Astrocyte (in vitro differentiated cells and primary cell): Measurements from ENCODE around the gene DESI1. TPM values are rescaled to one million over a fixed set of nuclear protein-coding genes. Genes with fewer than 3 reads are reported as not detected.
A peak's percentile ranks its signal among the peaks of the same experiment; 100 is the strongest.

Experiments used
- DNase-seq: peaks from one replicate; pipeline ENCODE4 v3.0.0-alpha.2; 2010; ENCODE audit warnings: low read depth
- FAIRE-seq: peaks from 2 replicates; lab custom pipeline; 2011; peaks lifted over from hg19 to GRCh38; lab: Jason Lieb, UNC
- H2AFZ ChIP-seq: 2 replicates; pipeline ENCODE4 v1.6.0; 2012; ENCODE audit warnings: low read depth, low read length, inconsistent platforms
- H3K27ac ChIP-seq: 2 replicates; pipeline ENCODE4 v1.5.1; 2011; ENCODE audit warnings: low read depth, low read length, inconsistent platforms
- H3K27me3 ChIP-seq: 2 replicates; pipeline ENCODE4 v1.6.0; 2011; ENCODE audit warnings: low read length, inconsistent platforms; ENCODE audit not compliant: insufficient read depth
- H3K36me3 ChIP-seq: 2 replicates; pipeline ENCODE4 v1.5.1; 2011; ENCODE audit warnings: low read length, inconsistent platforms; ENCODE audit not compliant: insufficient read depth
- H3K4me1 ChIP-seq: 2 replicates; pipeline ENCODE4 v1.5.1; 2011; ENCODE audit warnings: low read length, inconsistent platforms; ENCODE audit not compliant: insufficient read depth
- H3K4me2 ChIP-seq: 2 replicates; pipeline ENCODE4 v1.6.0; 2012; ENCODE audit warnings: low read length, inconsistent platforms
- H3K4me3 ChIP-seq: 2 replicates; pipeline ENCODE4 v1.5.1; 2011; ENCODE audit warnings: low read depth, mild to moderate bottlenecking, low read length, inconsistent platforms; ENCODE audit not compliant: insufficient read depth
- H3K79me2 ChIP-seq: 2 replicates; pipeline ENCODE4 v1.6.0; 2012; ENCODE audit warnings: mild to moderate bottlenecking, low read length, inconsistent platforms; ENCODE audit not compliant: insufficient read depth
- H3K9ac ChIP-seq: 2 replicates; pipeline ENCODE4 v1.6.0; 2012; ENCODE audit warnings: mild to moderate bottlenecking, low read length, inconsistent platforms
- H3K9me3 ChIP-seq: 2 replicates; pipeline ENCODE4 v1.5.1; 2012; ENCODE audit warnings: low read depth, mild to moderate bottlenecking, low read length, inconsistent platforms; ENCODE audit not compliant: insufficient read depth
- H4K20me1 ChIP-seq: 2 replicates; pipeline ENCODE4 v1.6.0; 2012; ENCODE audit warnings: low read length, inconsistent platforms; ENCODE audit not compliant: insufficient read depth
- H3K27ac Mint-ChIP-seq: one replicate; pipeline ENCODE4 v1.8.0; 2021; ENCODE audit warnings: mild to moderate bottlenecking, mixed read lengths; ENCODE audit not compliant: unreplicated experiment
- H3K27me3 Mint-ChIP-seq: one replicate; pipeline ENCODE4 v1.8.0; 2021; ENCODE audit warnings: low read depth, mixed read lengths; ENCODE audit not compliant: unreplicated experiment
- H3K36me3 Mint-ChIP-seq: one replicate; pipeline ENCODE4 v1.8.0; 2021; ENCODE audit warnings: low read depth, mixed read lengths; ENCODE audit not compliant: unreplicated experiment
- H3K4me1 Mint-ChIP-seq: one replicate; pipeline ENCODE4 v1.8.0; 2021; ENCODE audit warnings: low read depth, mixed read lengths; ENCODE audit not compliant: unreplicated experiment
- H3K4me3 Mint-ChIP-seq: one replicate; pipeline ENCODE4 v1.8.0; 2021; ENCODE audit warnings: mild to moderate bottlenecking, moderate library complexity, mixed read lengths; ENCODE audit not compliant: unreplicated experiment
- H3K9me3 Mint-ChIP-seq: one replicate; pipeline ENCODE4 v1.8.0; 2021; ENCODE audit warnings: mild to moderate bottlenecking, mixed read lengths; ENCODE audit not compliant: unreplicated experiment
- CTCF ChIP-seq: IDR thresholded peaks from 2 replicates; pipeline ENCODE4 v1.5.1; 2011; ENCODE audit warnings: low read depth, mild to moderate bottlenecking, inconsistent platforms, low read length, moderate library complexity; ENCODE audit not compliant: insufficient read depth
- EZH2 ChIP-seq: IDR thresholded peaks from 2 replicates; pipeline ENCODE4 v1.6.1; 2012; ENCODE audit warnings: mild to moderate bottlenecking, low read length, inconsistent platforms; ENCODE audit not compliant: insufficient read depth
- total RNA-seq: library from RNA; stranded (reverse); gene quantifications from 2 replicates; pipeline ENCODE4 v1.2.1, GENCODE V29; 2021

DESI1 gene
- total RNA-seq, 1 donor from 2014 or later, result 48.2 TPM

- Histone ChIP-seq H3K4me1 (no peaks in the 10 kb centered on the region), H2AFZ (no peak overlapping the region), H3K79me2 (peaks cover 35% of the 10 kb centered on the region), H3K27me3 (no peaks in the 10 kb centered on the region), H3K27ac (peak overlapping the region; percentile 29), H3K9ac (no peak overlapping the region), H3K4me3 (no peak overlapping the region), H3K36me3 (peaks cover 52% of the 10 kb centered on the region), H4K20me1 (peaks cover 26% of the 10 kb centered on the region), H3K4me2 (no peak overlapping the region), H3K9me3 (no peaks in the 10 kb centered on the region)
- DNase-seq, result peak; percentile 20
- Mint-ChIP-seq H3K27ac (peak overlapping the region; percentile 14), H3K27me3 (no peaks in the 10 kb centered on the region), H3K36me3 (peaks cover 14% of the 10 kb centered on the region), H3K4me3 (no peak overlapping the region), H3K9me3 (no peaks in the 10 kb centered on the region), H3K4me1 (peaks cover 8% of the 10 kb centered on the region)
- peak; percentile 5 for FAIRE-seq
- TF ChIP-seq EZH2 (no peak), CTCF (no peak)
Observed at GRCh38 chr22:41642331-41643110, 21.7 kb upstream of the DESI1 start.

- Mint-ChIP-seq H3K4me3 (no peak overlapping the region), H3K27ac (no peak overlapping the region), H3K27me3 (no peaks in the 10 kb centered on the region), H3K9me3 (no peaks in the 10 kb centered on the region), H3K36me3 (peaks cover 14% of the 10 kb centered on the region), H3K4me1 (peaks cover 8% of the 10 kb centered on the region)
- H3K79me2 ChIP-seq, result peaks cover 41% of the 10 kb centered on the region
- no peak overlapping the region for H2AFZ ChIP-seq
- H3K27ac ChIP-seq, result no peak overlapping the region
- FAIRE-seq (no peak), DNase-seq (no peak)
- H3K36me3 ChIP-seq, result peaks cover 54% of the 10 kb centered on the region
- no peaks in the 10 kb centered on the region for H3K27me3 ChIP-seq
- no peak overlapping the region for H3K4me3 ChIP-seq
- H3K9ac ChIP-seq, result no peak overlapping the region
- no peak for TF ChIP-seq CTCF
- no peak for TF ChIP-seq EZH2
- H4K20me1 ChIP-seq, result peaks cover 30% of the 10 kb centered on the region
- H3K4me2 ChIP-seq, result no peak overlapping the region
- H3K9me3 ChIP-seq, result no peaks in the 10 kb centered on the region
- no peaks in the 10 kb centered on the region for H3K4me1 ChIP-seq
Observed at GRCh38 chr22:41641854-41642253, 21.0 kb upstream of the DESI1 start.

- peaks cover 64% of the 10 kb centered on the region for H3K36me3 ChIP-seq
Observed at GRCh38 chr22:41638748-41639147, 17.9 kb upstream of the DESI1 start.

More at GRCh38 chr22:41638748-41639147, 17.9 kb upstream of the DESI1 start:
- Histone ChIP-seq H3K9ac (no peak overlapping the region), H3K27ac (no peak overlapping the region), H3K4me3 (no peak overlapping the region), H3K9me3 (no peaks in the 10 kb centered on the region), H4K20me1 (peaks cover 52% of the 10 kb centered on the region), H3K27me3 (no peaks in the 10 kb centered on the region), H2AFZ (no peak overlapping the region), H3K4me1 (no peaks in the 10 kb centered on the region), H3K4me2 (no peak overlapping the region), H3K79me2 (peaks cover 53% of the 10 kb centered on the region)
- Mint-ChIP-seq H3K4me3 (no peak overlapping the region), H3K4me1 (peaks cover 8% of the 10 kb centered on the region), H3K36me3 (peaks cover 14% of the 10 kb centered on the region), H3K27ac (no peak overlapping the region), H3K9me3 (no peaks in the 10 kb centered on the region), H3K27me3 (no peaks in the 10 kb centered on the region)
- FAIRE-seq (no peak), DNase-seq (no peak)
- no peak for TF ChIP-seq EZH2
- no peak for TF ChIP-seq CTCF
